ENCODE results near the gene NIPAL3.

GRCh38 chr1:24421502-24421901 lies 5.9 kb downstream of the NIPAL3 start:
- TF ChIP-seq SMAD4 (CRISPR knock-in tag; IDR thresholded peaks at IDR 0.05) (no peak), ZNF512 (CRISPR knock-in tag; IDR thresholded peaks at IDR 0.05; ENCODE audit: borderline replicate concordance) (no peak), CTCF (IDR thresholded peaks at IDR 0.05) (no peak), ZNF232 (CRISPR knock-in tag; IDR thresholded peaks at IDR 0.05) (no peak), NFE2L1 (CRISPR knock-in tag; IDR thresholded peaks at IDR 0.05) (no peak), USF2 (CRISPR knock-in tag; IDR thresholded peaks at IDR 0.05) (no peak), RORB (CRISPR knock-in tag; IDR thresholded peaks at IDR 0.05) (no peak)
